ENCODE data around the gene TNFSF11. TPM values are rescaled to one million over a fixed set of nuclear protein-coding genes. Genes with fewer than 3 reads are reported as not detected.
"Not testable (repeated sequence)": the region's sequence is repeated elsewhere in the genome, so short reads cannot be mapped to it uniquely, and the experiment has no call there.

TNFSF11 gene
- total RNA-seq, 1 donor from 2014 or later, result not detected

DNA sequence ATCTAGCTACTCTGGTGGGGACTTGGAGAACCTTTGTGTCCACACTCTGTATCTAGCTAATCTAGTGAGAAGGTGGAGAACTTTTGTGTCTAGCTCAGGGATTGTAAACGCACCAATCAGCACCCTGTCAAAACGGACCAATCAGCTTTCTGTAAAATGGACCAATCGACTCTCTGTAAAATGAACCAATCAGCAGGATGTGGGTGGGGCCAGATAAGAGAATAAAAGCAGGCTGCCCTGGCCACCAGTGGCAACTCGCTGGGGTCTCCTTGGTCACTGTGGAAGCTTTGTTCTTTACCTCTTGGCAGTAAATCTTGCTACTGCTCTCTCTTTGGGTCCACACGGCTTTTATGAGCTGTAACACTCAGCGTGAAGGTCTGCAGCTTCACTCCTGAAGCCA lies 13.6 kb upstream of the TNFSF11 start:
- DNase-seq (ENCODE audit: low read depth), result not testable (repeated sequence)

GRCh38 chr13:42561752-42562467 lies 12.0 kb upstream of the TNFSF11 start:
- DNase-seq (ENCODE audit: low read depth), result no peak

DNA sequence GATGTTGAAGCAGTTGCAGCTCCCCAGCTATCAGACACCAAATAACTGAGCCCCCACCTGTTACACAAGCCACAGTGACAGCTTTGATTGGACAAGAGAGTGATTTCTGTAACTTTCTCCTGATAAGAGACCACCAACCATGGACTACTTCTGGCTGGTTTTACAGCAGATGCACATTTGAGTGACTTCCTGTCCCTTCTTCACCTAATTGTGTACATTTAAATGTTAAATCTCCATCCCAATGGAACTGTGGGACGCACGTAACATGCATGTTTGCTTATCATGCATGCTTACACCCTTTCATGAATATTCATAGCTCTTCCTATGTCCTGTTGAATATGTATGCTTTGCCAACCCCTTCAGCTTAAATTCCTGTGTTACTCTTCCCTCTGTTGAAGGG lies 6.0 kb upstream of the TNFSF11 start:
- no peak for DNase-seq (ENCODE audit: low read depth)

DNA sequence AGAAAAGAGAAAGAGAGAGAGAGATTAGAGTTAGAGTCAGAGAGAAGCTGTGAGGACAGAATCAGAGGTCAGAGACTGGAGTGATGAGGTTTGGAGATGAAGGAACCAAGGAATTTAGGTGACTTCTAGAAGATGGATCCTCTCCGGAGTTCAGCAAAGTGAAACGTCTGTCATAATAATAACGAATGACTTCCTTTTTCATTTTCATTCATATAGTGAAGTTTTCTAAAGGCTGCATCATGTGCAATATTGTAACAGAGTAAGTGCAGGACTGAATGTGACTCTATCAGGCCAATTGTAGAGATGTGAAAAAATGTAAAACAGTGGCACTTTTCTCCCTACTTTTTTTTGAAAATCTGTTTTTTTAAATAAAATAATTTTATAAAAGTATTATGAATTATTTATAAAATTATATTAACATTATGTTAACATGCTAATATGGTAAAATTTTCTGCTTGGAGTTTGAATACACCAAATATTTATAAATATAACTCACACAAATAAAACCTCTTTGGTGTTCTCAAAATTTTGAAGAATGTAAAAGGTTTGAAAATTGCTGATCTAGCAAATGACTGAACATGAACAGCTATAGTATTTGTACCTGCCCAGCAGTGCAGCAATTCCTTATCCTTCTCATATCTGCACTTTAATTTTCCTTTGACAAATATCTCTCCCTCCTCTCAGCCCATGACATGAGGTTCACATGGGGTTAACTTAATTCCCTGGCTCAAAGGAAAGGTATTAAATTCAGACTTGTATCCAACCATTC lies 4.2 kb upstream of the TNFSF11 start:
- no peak for DNase-seq (ENCODE audit: low read depth)

DNA sequence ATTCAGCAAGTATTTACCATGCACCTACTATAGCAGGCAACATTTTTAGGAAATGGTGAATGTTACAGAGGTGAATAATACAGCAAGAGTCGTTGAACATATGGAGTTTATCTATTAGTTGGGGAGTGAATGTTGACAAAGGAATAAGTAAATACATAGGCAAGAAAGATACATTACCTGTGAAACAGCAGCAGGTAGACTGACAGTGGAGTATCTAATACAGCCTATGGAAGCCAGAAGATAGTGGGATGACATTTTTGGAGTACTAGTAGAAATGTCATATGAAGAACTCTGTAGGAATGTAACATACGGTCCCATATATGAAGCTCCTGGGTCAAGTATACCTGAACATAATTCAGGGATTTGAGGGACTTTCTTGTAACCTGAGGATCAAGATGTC lies 2.1 kb upstream of the TNFSF11 start:
- no peak for DNase-seq (ENCODE audit: low read depth)

DNA sequence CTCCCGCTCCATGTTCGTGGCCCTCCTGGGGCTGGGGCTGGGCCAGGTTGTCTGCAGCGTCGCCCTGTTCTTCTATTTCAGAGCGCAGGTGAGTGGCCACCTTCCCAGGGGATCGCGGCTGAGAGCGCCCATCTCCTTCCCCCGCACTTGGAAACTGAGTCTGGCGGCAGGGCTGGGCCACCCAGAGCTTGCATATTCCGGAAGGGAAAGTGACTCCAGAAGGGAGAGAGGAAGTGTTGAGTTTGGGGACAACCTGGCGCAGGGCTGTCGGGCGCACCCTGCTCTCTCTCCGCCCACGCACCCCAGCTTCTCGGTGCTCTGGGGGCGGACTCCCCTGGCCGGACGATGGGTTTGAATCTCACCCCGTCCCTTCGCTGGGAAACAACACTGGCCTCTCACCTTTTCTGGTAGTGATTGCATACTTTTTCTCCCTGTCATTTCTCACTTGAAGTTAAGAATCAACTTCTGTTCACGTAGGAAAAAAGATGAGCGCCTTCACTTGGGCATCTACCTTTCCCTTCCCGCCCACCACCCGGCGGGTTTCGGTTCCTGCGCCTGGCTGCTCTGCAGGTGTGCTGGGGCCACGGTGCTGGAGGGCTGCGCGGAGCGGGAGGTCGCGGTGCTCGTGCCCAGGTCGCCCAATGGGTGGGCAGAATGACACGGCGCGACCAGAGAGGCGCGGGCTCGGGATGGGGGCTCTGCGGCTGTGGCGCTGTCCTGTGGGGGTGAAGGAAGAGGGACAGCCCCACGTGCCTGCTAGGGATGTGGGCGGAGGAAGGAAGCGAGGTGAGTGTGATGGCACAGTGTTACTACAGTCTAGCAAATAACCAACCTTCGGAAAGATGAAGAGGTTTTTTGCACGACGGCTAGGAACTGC lies 721 bp downstream of the TNFSF11 start:
- no peak for DNase-seq (ENCODE audit: low read depth)

DNA sequence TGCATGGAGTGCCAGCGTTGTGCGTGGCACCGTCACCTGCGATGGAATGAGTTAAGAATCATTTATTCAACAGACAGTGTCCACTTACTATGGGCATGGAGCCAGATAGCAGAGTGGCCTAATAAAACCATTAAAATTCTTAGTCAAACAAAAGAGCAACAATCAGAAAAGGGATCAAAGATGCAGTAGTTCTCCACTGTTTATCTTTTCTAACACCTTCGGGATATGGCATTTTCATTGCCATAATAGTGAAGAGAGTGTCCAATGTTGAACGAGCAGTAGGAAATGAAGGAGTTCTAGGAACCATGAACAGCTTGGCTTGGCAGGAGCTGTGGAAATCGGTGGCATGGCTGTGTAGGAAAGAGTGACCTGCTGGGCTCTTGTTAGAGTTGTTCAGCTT lies 2.0 kb downstream of the TNFSF11 start:
- DNase-seq (ENCODE audit: low read depth), result no peak

DNA sequence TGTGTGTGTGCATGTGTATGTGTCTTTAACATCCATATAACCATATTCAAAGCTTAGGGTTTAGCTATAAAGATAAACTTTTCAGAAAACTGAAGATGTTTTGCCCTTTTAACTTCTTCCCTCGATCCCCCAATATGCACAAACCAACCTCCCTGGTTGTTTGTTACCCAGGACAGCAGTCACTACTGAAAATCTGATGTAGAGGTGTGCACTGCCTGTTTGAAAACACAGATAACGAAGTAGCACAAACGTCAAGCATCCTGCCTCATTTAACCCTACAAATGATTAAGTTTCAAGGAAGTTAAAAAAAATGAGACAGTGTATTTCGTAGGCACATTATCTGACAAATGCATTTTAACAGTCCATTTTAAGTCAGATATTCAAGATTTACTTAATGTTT lies 3.6 kb downstream of the TNFSF11 start:
- DNase-seq (ENCODE audit: low read depth), result no peak

- DNase-seq (ENCODE audit: low read depth), result no peak
These were observed 6.7 kb downstream of the TNFSF11 start for GRCh38 chr13:42580644-42581043.

GRCh38 chr13:42581427-42581826 lies 7.5 kb downstream of the TNFSF11 start:
- DNase-seq (ENCODE audit: low read depth), result no peak

DNA sequence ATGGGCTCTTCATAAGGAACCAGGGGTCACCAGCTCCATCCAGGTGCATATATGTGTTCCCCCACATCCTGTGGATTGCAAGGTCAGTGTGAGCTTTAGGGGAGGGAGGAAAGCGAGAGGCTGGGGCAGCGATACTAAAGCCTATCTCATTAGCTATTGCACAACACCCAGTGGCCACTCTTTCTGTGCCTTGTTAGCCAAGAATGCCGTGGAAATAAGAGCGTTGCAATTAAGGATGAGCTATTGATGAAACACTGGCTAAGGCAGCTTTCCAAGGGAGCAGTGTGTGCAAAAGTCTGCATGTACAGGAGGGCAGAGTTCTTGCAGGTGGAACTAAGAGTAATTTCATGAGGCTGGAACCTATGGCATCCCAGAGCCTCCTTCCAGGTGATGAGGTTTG lies 17.6 kb downstream of the TNFSF11 start:
- DNase-seq (ENCODE audit: low read depth), result no peak

GRCh38 chr13:42592915-42593900 lies 19.3 kb downstream of the TNFSF11 start:
- peak; percentile 10 for DNase-seq (ENCODE audit: low read depth)

- peak; percentile 84 for DNase-seq (ENCODE audit: low read depth)
These were observed 20.7 kb downstream of the TNFSF11 start for GRCh38 chr13:42594481-42595252.

GRCh38 chr13:42595253-42595571 lies 21.3 kb downstream of the TNFSF11 start:
- no peak for DNase-seq (ENCODE audit: low read depth)

DNA sequence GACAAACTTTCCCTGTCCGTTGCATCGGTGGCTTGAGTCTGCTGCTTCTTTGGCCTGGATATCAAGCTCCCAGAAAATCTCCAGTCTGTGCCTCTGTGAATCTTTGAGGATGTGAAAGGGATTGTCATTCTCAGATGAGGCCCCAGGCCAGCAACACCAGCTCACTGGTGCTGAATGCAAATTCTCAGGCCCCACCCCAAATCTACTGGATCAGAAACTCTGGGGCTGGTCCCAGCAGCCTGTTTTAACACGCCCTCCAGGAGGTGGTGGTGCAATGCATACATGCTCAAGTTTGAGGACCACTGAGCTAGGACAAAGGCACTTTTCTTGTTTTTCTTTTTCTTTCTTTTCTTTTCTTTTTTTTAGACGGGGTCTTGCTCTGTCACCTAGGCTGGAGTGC lies 23.6 kb downstream of the TNFSF11 start:
- no peak for DNase-seq (ENCODE audit: low read depth)

- DNase-seq (ENCODE audit: low read depth), result no peak
These were observed 27.0 kb downstream of the TNFSF11 start for GRCh38 chr13:42600943-42601342.

GRCh38 chr13:42602906-42603305 lies 29.0 kb downstream of the TNFSF11 start:
- no peak for DNase-seq (ENCODE audit: low read depth)

DNA sequence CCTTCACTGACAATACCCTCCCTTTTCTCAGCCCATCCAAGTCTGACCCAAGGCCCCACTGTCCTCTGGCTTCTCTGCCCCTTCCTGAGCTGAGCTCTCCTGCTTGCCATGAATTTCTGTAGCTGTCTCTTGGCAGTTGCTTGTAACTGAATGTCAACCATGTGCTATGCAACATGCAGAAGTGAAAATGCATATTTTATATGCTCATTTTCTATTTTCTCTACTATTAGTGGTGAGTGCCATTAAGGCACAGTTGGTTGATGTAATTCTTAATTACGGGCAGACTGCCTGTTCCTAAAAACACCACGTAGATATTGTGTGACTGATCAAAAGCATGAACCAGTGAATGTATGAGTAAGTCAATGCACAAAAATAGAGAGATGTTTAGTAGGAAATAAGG lies 29.6 kb downstream of the TNFSF11 start:
- no peak for DNase-seq (ENCODE audit: low read depth)

- no peak for DNase-seq (ENCODE audit: low read depth)
These were observed 33.6 kb downstream of the TNFSF11 start for GRCh38 chr13:42607546-42607945.

DNA sequence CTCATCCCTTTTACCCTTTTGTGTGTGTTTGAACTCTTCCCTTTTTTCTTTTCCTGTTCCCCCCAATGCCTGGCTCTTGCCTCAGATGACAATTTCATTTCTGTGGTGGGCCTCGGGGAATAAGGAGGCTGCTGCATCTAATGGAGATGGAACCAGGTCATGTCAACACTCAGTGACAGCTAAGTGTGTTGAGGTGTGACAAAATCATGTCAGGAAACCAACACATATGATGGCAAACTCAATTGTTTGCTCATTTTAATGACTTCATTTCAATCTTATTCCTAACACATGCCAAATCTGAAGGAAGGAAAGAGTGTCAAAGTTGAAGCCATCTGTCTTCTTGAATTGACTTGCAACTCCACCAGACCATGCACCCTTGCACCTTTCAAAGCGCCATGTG lies 36.7 kb downstream of the TNFSF11 start:
- no peak for DNase-seq (ENCODE audit: low read depth)

Data from renal cortical epithelial cell (primary cell).